Suppressor macrophage (primary cell): ENCODE data around the gene ESYT3.
"Not testable (repeated sequence)": the region's sequence is repeated elsewhere in the genome, so short reads cannot be mapped to it uniquely, and the experiment has no call there.

Source experiments
- DNase-seq, 4 experiments: peaks; one replicate each; pipeline ENCODE4 v3.0.0-alpha.2; 2020 to 2022

The ESYT3 gene

GRCh38 chr3:138412821-138413551, 21.4 kb upstream of the ESYT3 start:
- peak; percentile 80 to 94 (median 87) for DNase-seq

DNA sequence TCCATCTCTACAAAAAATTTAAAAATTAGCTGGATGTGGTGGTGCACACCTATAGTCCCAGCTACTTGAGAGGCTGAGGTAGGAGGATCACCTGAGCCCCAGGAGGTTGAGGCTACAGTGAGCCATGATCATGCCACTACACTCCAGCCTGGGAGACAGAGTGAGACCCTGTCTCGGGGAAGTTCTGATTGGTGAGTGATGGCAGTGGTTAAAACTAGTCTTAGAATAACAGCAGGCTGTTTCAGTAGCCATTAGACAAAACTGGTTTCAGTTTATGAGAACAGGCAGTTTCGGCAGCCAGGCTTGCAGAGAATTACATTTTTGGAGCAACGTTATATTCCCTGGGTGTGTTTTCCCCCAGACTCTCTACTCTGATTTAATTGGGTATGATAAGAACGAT, 18.2 kb upstream of the ESYT3 start:
- not testable (repeated sequence) for DNase-seq

DNA sequence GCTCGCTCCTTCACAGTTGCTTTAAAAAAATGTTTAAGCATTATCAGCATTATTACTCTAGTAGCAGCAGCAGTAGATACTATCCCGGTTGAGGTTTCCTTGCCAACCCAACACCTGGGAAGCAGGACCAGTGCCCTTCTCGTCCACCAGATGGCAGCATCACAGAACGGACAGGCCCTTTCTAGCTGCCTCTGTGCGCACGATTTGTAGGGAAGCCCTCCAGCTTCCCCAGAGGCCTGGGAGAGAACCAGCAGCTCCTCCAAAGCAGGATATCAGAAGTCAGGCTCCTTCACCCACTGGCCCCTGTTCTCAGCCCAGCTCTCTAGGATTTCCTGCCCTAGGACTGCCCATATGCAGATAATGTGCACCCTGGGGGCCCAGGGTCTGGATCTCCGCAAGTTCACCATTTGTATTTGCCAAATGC, 16.8 kb upstream of the ESYT3 start:
- DNase-seq: peak; percentile 81 to 90 (median 86)

DNA sequence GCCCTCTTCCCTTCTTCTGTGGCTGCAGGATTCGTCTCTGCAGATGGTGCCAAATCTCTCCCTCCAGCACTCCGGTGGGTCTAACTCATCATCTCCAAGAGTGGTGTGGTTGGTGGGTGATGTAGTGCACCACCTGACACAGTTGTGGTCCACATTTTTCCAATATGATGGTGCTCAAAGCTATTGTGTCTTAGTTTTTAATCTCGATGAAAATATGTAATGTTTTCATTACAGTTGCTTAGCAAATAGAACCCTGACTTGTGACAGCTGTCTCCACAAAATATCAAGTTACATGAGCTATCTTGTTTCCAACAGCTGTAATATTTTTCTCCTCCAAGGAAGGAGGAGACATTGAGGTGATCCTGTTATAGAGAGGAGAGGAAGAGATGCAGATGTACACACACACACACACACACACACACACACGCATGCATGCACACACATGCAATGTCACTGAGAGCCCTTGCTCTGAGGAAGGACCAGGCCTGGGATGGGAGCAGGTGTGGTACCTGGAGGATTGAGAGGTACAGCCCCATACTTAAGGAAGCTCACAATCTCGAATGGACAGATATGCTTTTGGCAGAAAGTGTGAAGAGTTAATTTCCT, 15.7 kb upstream of the ESYT3 start:
- DNase-seq: no peak

GRCh38 chr3:138423316-138423715, 11.1 kb upstream of the ESYT3 start:
- DNase-seq: no peak

DNA sequence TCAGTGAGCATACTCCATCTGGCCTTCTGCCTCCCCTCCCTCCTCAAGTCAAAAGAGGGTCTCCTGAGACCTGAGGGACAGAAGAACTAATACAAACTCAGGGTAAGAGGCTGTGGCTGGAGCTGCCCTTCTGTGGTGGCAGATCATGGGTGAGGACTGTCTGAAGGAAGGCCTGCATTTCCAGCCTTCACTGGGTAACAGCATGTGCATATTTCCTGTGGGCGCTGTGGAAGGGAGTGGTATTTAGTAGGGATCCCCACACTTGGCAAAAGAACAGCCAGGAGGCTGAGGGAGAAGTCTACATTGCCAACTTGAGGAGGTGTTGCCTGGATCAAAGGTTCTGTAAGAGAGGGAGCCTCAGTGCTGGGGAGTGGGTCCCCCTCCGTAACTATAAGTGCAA, 10.1 kb upstream of the ESYT3 start:
- DNase-seq: no peak

GRCh38 chr3:138426211-138426610, 8.2 kb upstream of the ESYT3 start:
- peak; percentile 37 to 64 (median 54) for DNase-seq

DNA sequence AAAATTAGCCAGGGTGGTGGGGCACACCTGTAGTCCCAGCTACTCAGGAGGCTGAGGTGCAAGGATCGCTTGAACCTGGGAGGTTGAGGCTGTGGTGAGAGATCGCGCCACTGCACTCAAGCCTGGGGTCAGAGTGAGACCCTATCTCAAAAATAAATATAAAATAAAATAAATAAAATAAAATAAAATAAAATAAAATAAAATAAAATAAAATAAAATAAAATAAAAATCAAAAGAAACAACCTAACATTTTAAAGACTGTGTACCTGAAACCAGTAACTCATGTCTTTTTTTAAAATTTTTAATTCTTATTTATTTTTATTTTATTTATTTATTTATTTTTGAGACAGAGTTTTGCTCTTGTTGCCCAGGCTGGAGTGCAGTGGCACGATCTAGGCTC, 7.7 kb upstream of the ESYT3 start:
- DNase-seq: not testable (repeated sequence)

- DNase-seq: peak in 1 of 4 experiments; percentile 13
Measured at GRCh38 chr3:138429665-138430064, 4.8 kb upstream of the ESYT3 start.

GRCh38 chr3:138432576-138433240, 1.7 kb upstream of the ESYT3 start:
- no peak for DNase-seq

DNA sequence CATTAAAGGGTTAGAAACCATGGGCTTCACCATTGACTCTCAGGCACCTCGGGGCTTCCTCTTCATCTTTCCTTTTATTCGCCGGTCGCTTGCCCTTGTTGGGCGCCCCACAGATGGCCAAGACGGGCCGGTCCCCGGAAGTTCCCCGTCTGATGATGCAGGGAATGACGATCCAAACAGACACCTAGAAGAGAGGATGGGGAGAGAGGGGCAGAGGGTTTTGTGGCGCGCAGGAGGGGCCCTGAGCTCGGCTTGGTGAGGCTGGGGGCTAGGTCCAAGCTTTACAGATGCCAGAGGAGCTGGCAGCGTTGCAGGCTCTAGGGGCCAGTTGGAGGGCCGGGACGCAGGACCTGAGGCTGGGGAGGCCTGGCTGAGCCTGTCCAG, 532 bp upstream of the ESYT3 start:
- no peak for DNase-seq

- DNase-seq: peak in 1 of 4 experiments; percentile 36
Measured at GRCh38 chr3:138434875-138435772, 708 bp downstream of the ESYT3 start.

- DNase-seq: no peak
Measured at GRCh38 chr3:138435840-138436239, 1.4 kb downstream of the ESYT3 start.

DNA sequence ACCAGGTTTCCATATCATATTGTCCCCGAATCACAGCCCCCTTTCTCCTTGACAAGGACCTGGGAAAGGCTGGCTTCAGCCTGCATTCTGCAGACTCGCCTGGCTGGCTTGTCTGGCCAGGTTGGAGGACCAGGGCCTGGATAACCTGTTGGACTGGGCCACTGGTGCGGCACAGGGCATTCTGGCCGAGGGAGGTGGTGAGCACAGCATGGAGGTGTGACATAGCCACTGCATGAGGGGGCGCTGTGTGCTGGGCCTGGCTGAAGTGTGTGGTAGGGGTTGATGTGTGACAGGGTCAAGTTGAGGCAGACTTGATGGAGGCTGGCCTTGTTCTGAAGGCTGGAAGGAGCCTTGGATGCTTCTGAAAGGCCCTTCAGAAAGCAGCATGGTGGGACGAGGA, 2.9 kb downstream of the ESYT3 start:
- DNase-seq: no peak

DNA sequence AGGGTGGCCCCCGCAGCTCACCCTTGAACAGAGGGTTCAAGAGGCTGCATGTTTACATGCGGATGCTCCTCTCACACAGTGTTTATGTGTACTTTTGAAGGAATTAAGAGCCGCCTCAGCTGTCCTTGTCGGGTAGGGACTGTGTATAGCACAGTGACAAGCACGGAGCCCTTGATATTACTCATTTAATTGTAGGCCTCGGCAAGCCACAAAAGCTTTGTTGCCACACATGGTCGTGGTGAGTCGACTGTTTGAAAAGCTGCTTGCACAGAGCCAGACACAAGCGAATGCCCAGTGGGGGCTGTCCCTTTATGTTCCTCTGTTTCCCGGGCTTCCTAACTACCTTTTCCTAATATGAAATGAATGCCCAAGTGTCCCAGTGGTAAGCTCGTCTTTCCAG, 4.5 kb downstream of the ESYT3 start:
- DNase-seq: no peak

DNA sequence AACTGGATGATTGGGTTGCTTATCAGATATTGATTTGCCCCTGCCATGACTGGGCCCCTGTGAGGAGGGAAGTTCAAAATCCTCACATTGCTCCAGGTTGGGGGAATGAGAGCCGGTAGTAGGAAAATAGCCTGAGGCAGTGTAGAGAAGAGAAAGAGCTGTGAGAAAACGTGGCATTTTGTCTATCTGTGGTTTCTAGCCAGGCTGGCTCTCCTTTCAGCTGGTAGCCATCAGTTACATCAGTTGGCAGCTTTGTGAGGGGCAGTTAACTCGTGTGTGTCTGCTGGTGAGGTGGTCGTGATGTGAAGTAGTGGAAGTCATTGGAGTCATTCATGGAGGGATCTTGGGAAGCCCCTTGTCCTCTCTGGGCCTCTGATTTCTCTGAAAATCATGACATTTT, 5.2 kb downstream of the ESYT3 start:
- DNase-seq: no peak

- DNase-seq: peak in 2 of 4 experiments; percentile 20 to 21
Measured at GRCh38 chr3:138440121-138440521, 5.7 kb downstream of the ESYT3 start.

DNA sequence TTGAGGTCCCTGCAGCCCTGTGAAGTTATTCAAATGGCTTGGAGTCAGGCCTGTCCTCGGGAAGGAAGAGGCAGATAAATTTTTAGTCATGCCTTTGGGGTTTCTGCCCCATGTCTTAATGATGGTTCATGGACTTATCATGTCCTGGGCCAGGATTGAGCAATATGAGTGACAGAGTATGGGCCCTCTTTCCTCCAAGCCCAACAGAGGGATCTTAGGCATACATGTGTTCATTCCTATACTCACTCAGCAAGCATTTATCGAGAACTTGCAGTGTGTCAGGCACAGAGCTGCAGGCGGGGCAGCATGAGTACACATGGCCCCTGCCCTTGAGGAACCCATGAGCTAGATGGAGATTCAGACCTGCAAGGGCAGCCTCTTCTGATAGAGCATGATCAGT, 6.2 kb downstream of the ESYT3 start:
- no peak for DNase-seq

GRCh38 chr3:138441256-138441655, 6.8 kb downstream of the ESYT3 start:
- no peak for DNase-seq

- peak in 2 of 4 experiments; percentile 30 to 39 for DNase-seq
Measured at GRCh38 chr3:138441742-138442141, 7.3 kb downstream of the ESYT3 start.

- peak; percentile 55 to 71 (median 62) for DNase-seq
Measured at GRCh38 chr3:138442433-138442832, 8.0 kb downstream of the ESYT3 start.

- DNase-seq: no peak
Measured at GRCh38 chr3:138443091-138443490, 8.7 kb downstream of the ESYT3 start.
